Measurements from ENCODE around the gene MCF2L.

Gene MCF2L

DNA sequence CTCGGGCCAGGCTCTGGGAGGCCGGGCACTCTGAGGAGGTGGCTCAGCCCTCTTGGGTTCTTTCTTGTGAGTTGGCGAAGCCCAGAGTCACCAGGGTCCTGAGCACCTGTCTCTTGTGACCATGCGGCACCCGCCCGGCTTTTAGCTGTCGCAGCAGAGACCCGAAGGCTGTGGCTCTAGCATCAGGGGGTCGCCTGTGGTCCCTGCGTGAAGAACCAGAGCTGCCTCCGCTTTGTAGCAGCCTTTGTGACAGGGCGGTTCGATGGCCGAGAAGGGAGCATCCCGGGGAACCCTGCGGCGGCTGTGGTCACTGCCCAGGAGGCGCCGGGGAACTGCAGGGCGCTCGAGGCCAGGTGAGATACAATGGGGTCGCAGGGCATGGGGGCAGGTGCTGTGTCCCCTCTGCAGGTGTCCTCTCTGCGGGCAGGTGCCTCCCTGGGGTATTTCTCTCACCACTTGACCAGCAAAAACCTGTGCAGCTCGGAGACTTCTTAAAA, 10.4 kb downstream of the MCF2L start:
- no peak for TF ChIP-seq CTCF (conservative IDR thresholded peaks at IDR 0.05; ENCODE audit: low read depth, low read length)

GRCh38 chr13:112980434-112980833, 11.4 kb downstream of the MCF2L start:
- DNase-seq (ENCODE audit: low read depth), result no peak
- no peak overlapping the region for H3K4me3 ChIP-seq (ENCODE audit: low read depth, low read length)
- TF ChIP-seq CTCF (conservative IDR thresholded peaks at IDR 0.05; ENCODE audit: low read depth, low read length), result no peak

More for the DNA sequence above, 10.4 kb downstream of the MCF2L start:
- no peak for DNase-seq (ENCODE audit: low read depth)
- no peak overlapping the region for H3K4me3 ChIP-seq (ENCODE audit: low read depth, low read length)

GRCh38 chr13:112981451-112981850, 12.4 kb downstream of the MCF2L start:
- H3K4me3 ChIP-seq (ENCODE audit: low read depth, low read length), result no peak overlapping the region
- DNase-seq (ENCODE audit: low read depth), result no peak

GRCh38 chr13:112982281-112983041, 13.4 kb downstream of the MCF2L start:
- DNase-seq (ENCODE audit: low read depth), result no peak
- no peak for TF ChIP-seq CTCF (conservative IDR thresholded peaks at IDR 0.05; ENCODE audit: low read depth, low read length)
- H3K4me3 ChIP-seq (ENCODE audit: low read depth, low read length), result no peak overlapping the region

More at GRCh38 chr13:112981451-112981850, 12.4 kb downstream of the MCF2L start:
- no peak for TF ChIP-seq CTCF (conservative IDR thresholded peaks at IDR 0.05; ENCODE audit: low read depth, low read length)

DNA sequence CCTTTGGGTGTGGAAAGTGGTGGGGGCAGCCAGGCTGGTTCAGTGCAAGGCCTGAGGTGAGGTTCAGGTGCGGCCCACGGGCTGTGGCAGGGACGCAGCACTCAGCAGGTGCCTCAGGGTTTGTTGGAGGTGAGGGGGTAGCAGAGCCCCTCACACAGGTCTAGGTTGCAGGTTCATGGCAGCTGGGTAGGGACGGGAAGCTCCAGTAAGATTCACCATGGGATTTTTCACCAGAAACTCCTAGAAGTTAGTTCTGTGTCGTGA, 14.0 kb downstream of the MCF2L start:
- TF ChIP-seq CTCF (conservative IDR thresholded peaks at IDR 0.05; ENCODE audit: low read depth, low read length), result no peak
- no peak for DNase-seq (ENCODE audit: low read depth)
- H3K4me3 ChIP-seq (ENCODE audit: low read depth, low read length), result no peak overlapping the region

DNA sequence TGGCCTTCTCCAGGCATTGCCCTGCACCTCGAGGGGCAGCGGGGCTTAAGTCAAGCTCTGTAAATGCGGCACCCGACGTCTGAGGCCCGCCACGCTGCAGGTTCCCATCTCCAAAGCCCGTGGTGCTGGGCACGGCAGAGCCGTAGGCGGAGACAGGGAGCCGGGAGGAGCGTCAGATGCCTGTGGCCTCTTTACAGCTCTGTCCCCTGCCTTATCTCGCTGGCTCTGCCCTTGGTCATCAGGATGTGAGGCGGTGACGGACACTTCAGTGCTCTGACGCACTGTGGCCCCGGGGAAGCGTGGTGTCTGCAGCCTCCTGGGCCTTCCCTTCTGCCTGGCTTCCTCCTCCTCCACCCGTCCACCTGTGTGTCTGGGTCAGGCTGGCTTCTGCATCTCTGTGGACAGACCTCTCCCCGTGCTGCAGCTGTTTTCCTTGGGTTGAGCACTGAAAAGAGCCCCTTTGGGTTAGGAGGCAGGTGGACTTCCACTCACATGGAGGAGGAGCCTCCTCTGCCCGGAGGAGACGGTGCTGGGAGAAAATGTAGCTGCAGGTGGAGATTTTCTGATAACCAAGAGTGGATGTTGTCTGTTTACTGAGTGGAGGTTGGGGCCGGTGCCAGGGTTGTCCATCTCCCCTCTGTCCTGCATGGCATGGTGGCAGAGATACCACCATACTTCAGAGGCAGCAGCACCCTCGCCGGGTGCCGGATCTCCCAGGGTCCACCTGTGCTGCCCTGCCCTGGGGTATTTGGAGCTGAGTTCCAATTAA, 14.6 kb downstream of the MCF2L start:
- TF ChIP-seq CTCF (conservative IDR thresholded peaks at IDR 0.05; ENCODE audit: low read depth, low read length), result no peak
- DNase-seq (ENCODE audit: low read depth), result no peak
- no peak overlapping the region for H3K4me3 ChIP-seq (ENCODE audit: low read depth, low read length)
